ENCODE data around the gene LRRC73.
"Not testable (repeated sequence)": the region's sequence is repeated elsewhere in the genome, so short reads cannot be mapped to it uniquely, and the experiment has no call there.

Gene LRRC73

DNA sequence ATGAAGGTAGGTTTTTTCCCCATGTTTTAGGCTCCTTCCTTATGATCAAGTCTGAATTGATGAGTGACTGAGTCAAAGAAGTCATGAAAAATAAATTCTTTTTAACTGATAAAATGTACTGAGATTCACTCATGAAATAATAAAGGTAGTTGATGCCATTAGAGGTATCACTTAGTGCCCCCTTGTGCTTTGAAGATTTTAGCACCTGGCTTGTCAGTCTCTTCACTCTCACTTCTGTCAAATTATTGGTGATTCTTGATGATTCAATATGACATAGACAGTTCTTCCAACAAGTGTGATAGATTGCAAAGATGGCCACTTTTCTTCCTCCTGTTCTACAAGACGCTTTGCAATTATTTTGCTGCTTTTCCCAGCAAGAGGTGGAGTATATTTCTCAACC lies 50.6 kb downstream of the LRRC73 start (continued):
- TF ChIP-seq ZNF302 (tag by site-specific recombination; IDR thresholded peaks at IDR 0.05; ENCODE audit: low read depth) (no peak), ZNF24 (tag by site-specific recombination; IDR thresholded peaks at IDR 0.05) (no peak)

GRCh38 chr6:43458154-43458553 lies 52.0 kb downstream of the LRRC73 start:
- not testable (repeated sequence) for H3K9me3 ChIP-seq (ENCODE audit: control insufficient read depth, insufficient read depth, low read depth, low read length); H3K27ac ChIP-seq (ENCODE audit: extremely low read depth, low read depth, low read length); H3K36me3 ChIP-seq (ENCODE audit: control insufficient read depth in 2 of 2, insufficient read depth in 1 of 2, low read length in 2 of 2); H3K4me1 ChIP-seq (ENCODE audit: control insufficient read depth, insufficient read depth, low read length); H3K4me3 ChIP-seq (ENCODE audit: low read depth, low read length)
- CTCF ChIA-PET: interaction anchor here (0.6 to 6.1 kb wide), 6 partner anchors 10 to 50 kb away, joined by 3 to 56 read pairs (median 4); partner anchors contain the start of gene ABCC10
- POLR2A ChIA-PET: interaction anchor here (0.7 kb wide), 3 partner anchors 12 to 862 kb away, joined by 3 to 12 read pairs (median 5); no protein-coding TSS in a partner anchor

- H3K4me1 ChIP-seq (ENCODE audit: control insufficient read depth, insufficient read depth, low read length): no peaks in the 10 kb centered on the region
- peaks cover 4 to 7% of the 10 kb centered on the region in 2 experiments; a peak in 2 of 3 replicates for H3K36me3 ChIP-seq (ENCODE audit: control insufficient read depth in 2 of 2, insufficient read depth in 1 of 2, low read length in 2 of 2)
- no peak overlapping the region for H3K27ac ChIP-seq (ENCODE audit: extremely low read depth, low read depth, low read length)
- POLR2A ChIA-PET: interaction anchor here (0.6 to 0.7 kb wide), 4 partner anchors 11 to 229 kb away, joined by 3 to 12 read pairs (median 6); no protein-coding TSS in a partner anchor
- no peaks in the 10 kb centered on the region for H3K9me3 ChIP-seq (ENCODE audit: control insufficient read depth, insufficient read depth, low read depth, low read length)
- CTCF ChIA-PET: interaction anchor here (0.6 to 6.1 kb wide), 5 partner anchors 30 to 49 kb away, joined by 3 to 56 read pairs (median 5); partner anchors contain the start of gene ABCC10
- no peak overlapping the region for H3K4me3 ChIP-seq (ENCODE audit: low read depth, low read length)
- no peak for TF ChIP-seq ZNF518A (tag by site-specific recombination; conservative IDR thresholded peaks at IDR 0.05; ENCODE audit: low read depth)
- TF ChIP-seq ZNF624 (tag by site-specific recombination; IDR thresholded peaks at IDR 0.05): no peak
- no peak for TF ChIP-seq ZNF157 (tag by site-specific recombination; IDR thresholded peaks at IDR 0.05)
- no peak for TF ChIP-seq ZFHX2 (tag by site-specific recombination; conservative IDR thresholded peaks at IDR 0.05)
- no peak for TF ChIP-seq ZNF544 (tag by site-specific recombination; IDR thresholded peaks at IDR 0.05)
- TF ChIP-seq GLIS2 (tag by site-specific recombination; IDR thresholded peaks at IDR 0.05): no peak
- TF ChIP-seq ZNF558 (tag by site-specific recombination; IDR thresholded peaks at IDR 0.05): no peak
- no peak for TF ChIP-seq ZBTB8A (tag by site-specific recombination; IDR thresholded peaks at IDR 0.05)
- TF ChIP-seq ZIC2 (tag by site-specific recombination; IDR thresholded peaks at IDR 0.05): no peak
- no peak for TF ChIP-seq ZNF174 (tag by site-specific recombination; IDR thresholded peaks at IDR 0.05)
- no peak for TF ChIP-seq ZNF777 (tag by site-specific recombination; IDR thresholded peaks at IDR 0.05; ENCODE audit: borderline replicate concordance)
- TF ChIP-seq, protein P1, sequence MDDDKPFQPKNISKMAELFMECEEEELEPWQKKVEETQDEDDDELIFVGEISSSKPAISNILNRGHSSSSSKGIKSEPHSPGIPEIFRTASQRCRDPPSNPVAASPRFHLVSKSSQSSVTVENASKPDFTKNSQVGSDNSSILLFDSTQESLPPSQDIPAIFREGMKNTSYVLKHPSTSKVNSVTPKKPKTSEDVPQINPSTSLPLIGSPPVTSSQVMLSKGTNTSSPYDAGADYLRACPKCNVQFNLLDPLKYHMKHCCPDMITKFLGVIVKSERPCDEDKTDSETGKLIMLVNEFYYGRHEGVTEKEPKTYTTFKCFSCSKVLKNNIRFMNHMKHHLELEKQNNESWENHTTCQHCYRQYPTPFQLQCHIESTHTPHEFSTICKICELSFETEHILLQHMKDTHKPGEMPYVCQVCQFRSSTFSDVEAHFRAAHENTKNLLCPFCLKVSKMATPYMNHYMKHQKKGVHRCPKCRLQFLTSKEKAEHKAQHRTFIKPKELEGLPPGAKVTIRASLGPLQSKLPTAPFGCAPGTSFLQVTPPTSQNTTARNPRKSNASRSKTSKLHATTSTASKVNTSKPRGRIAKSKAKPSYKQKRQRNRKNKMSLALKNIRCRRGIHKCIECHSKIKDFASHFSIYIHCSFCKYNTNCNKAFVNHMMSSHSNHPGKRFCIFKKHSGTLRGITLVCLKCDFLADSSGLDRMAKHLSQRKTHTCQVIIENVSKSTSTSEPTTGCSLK (tag by site-specific recombination; IDR thresholded peaks at IDR 0.05): no peak
- no peak for TF ChIP-seq ZNF548 (tag by site-specific recombination; IDR thresholded peaks at IDR 0.05)
- no peak for TF ChIP-seq ZNF433 (tag by site-specific recombination; IDR thresholded peaks at IDR 0.05; ENCODE audit: low read depth)
- TF ChIP-seq ZNF311 (tag by site-specific recombination; IDR thresholded peaks at IDR 0.05; ENCODE audit: borderline replicate concordance): no peak
- TF ChIP-seq ZNF350 (tag by site-specific recombination; IDR thresholded peaks at IDR 0.05): no peak
- TF ChIP-seq KLF7 (tag by site-specific recombination; IDR thresholded peaks at IDR 0.05; ENCODE audit: borderline replicate concordance): no peak
- no peak for TF ChIP-seq SP7 (tag by site-specific recombination; IDR thresholded peaks at IDR 0.05)
Observed at GRCh38 chr6:43457643-43458042, 52.5 kb downstream of the LRRC73 start.

Measured in HEK293 (cell line).